Body of pancreas (tissue), 4 donors: ENCODE data around the gene DRG1.

Source experiments
- CTCF ChIP-seq, 7 experiments: fragments of 450-650 bp in 4 of 7; fragments of 200-600 bp in 3 of 7; sonication (generic) in 3 of 7; IDR thresholded peaks; one replicate each; pipeline ENCODE4 v1.5.1; 2016 to 2019; ENCODE audit warnings: antibody characterized with exemption in 7 of 7
- POLR2A ChIP-seq, 3 donors: fragments of 450-650 bp; IDR thresholded peaks; one replicate each; pipeline ENCODE4 v1.6.1; 2016; ENCODE audit warnings: antibody characterized with exemption in 3 of 3, mild to moderate bottlenecking in 2 of 3

- no peak for TF ChIP-seq CTCF (IDR thresholded peaks at IDR 0.05)
- no peak for TF ChIP-seq POLR2A (IDR thresholded peaks at IDR 0.05)
Measured at GRCh38 chr22:31360029-31360428, 39.4 kb upstream of the DRG1 start.
